ENCODE data around the gene B4GALT4.

Gene B4GALT4

GRCh38 chr3:119184111-119184510, 56.6 kb downstream of the B4GALT4 start:
- TF ChIP-seq MAX (IDR thresholded peaks at IDR 0.05) (no peak), TAF1 (IDR thresholded peaks at IDR 0.05; ENCODE audit: low read depth) (no peak), EP300 (IDR thresholded peaks at IDR 0.05; ENCODE audit: borderline replicate concordance) (no peak), ZBTB7A (IDR thresholded peaks at IDR 0.05; ENCODE audit: low read depth) (no peak), CEBPB (IDR thresholded peaks at IDR 0.05) (no peak), CREB1 (IDR thresholded peaks at IDR 0.05; ENCODE audit: low read depth) (no peak), YY1 (IDR thresholded peaks at IDR 0.05; ENCODE audit: low read depth) (no peak), USF1 (IDR thresholded peaks at IDR 0.05) (no peak), TEAD4 (IDR thresholded peaks at IDR 0.05) (no peak)
- TF ChIP-seq, protein P1, sequence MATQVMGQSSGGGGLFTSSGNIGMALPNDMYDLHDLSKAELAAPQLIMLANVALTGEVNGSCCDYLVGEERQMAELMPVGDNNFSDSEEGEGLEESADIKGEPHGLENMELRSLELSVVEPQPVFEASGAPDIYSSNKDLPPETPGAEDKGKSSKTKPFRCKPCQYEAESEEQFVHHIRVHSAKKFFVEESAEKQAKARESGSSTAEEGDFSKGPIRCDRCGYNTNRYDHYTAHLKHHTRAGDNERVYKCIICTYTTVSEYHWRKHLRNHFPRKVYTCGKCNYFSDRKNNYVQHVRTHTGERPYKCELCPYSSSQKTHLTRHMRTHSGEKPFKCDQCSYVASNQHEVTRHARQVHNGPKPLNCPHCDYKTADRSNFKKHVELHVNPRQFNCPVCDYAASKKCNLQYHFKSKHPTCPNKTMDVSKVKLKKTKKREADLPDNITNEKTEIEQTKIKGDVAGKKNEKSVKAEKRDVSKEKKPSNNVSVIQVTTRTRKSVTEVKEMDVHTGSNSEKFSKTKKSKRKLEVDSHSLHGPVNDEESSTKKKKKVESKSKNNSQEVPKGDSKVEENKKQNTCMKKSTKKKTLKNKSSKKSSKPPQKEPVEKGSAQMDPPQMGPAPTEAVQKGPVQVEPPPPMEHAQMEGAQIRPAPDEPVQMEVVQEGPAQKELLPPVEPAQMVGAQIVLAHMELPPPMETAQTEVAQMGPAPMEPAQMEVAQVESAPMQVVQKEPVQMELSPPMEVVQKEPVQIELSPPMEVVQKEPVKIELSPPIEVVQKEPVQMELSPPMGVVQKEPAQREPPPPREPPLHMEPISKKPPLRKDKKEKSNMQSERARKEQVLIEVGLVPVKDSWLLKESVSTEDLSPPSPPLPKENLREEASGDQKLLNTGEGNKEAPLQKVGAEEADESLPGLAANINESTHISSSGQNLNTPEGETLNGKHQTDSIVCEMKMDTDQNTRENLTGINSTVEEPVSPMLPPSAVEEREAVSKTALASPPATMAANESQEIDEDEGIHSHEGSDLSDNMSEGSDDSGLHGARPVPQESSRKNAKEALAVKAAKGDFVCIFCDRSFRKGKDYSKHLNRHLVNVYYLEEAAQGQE (IDR thresholded peaks at IDR 0.05; ENCODE audit: low read depth) = no peak

DNA sequence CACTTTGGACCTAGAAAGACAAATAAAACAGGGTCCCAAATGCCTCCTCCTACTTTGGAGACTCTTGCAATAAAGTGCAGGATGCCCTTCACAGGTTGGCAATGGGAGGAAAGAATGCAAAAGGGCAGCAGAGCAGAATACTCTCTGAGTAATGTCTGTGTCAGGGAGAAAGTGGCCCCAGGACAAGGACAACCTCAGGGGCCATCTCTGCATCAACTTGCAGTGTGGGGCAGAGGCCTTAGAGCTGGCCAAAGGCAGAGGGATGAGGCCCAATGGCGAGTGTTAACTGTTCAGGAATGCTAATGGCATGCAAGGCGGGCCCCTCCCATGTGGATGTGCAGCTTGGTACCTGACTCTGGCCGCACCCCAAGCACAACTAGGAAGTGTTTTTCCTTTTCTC, 58.9 kb downstream of the B4GALT4 start:
- TF ChIP-seq, protein P1 (IDR thresholded peaks at IDR 0.05; ENCODE audit: low read depth) = no peak
- TF ChIP-seq CEBPB (IDR thresholded peaks at IDR 0.05) (no peak), USF1 (IDR thresholded peaks at IDR 0.05) (no peak), YY1 (IDR thresholded peaks at IDR 0.05; ENCODE audit: low read depth) (no peak), TEAD4 (IDR thresholded peaks at IDR 0.05) (no peak), EGR1 (IDR thresholded peaks at IDR 0.05) (no peak), TAF1 (IDR thresholded peaks at IDR 0.05; ENCODE audit: low read depth) (no peak), ZBTB7A (IDR thresholded peaks at IDR 0.05; ENCODE audit: low read depth) (no peak), CREB1 (IDR thresholded peaks at IDR 0.05; ENCODE audit: low read depth) (no peak), NFIC (IDR thresholded peaks at IDR 0.05) (no peak), MAX (IDR thresholded peaks at IDR 0.05) (no peak), RAD21 (IDR thresholded peaks at IDR 0.05; ENCODE audit: low read depth) (no peak), TCF12 (IDR thresholded peaks at IDR 0.05; ENCODE audit: low read depth) (no peak), EP300 (IDR thresholded peaks at IDR 0.05; ENCODE audit: borderline replicate concordance) (no peak), FOXM1 (IDR thresholded peaks at IDR 0.05; ENCODE audit: borderline replicate concordance, low read depth) (no peak)

GRCh38 chr3:119177321-119177720, 63.4 kb downstream of the B4GALT4 start:
- TF ChIP-seq RAD21 (IDR thresholded peaks at IDR 0.05; ENCODE audit: low read depth) (no peak), YY1 (IDR thresholded peaks at IDR 0.05; ENCODE audit: low read depth) (no peak), ZBTB7A (IDR thresholded peaks at IDR 0.05; ENCODE audit: low read depth) (no peak)

GRCh38 chr3:119176778-119177177, 63.9 kb downstream of the B4GALT4 start:
- TF ChIP-seq TAF1 (IDR thresholded peaks at IDR 0.05; ENCODE audit: low read depth) = no peak
- no peak for TF ChIP-seq NFIC (IDR thresholded peaks at IDR 0.05)
- TF ChIP-seq EGR1 (IDR thresholded peaks at IDR 0.05) = no peak
- no peak for TF ChIP-seq YY1 (IDR thresholded peaks at IDR 0.05; ENCODE audit: low read depth)
- no peak for TF ChIP-seq RAD21 (IDR thresholded peaks at IDR 0.05; ENCODE audit: low read depth)
- no peak for TF ChIP-seq TEAD4 (IDR thresholded peaks at IDR 0.05)
- TF ChIP-seq TCF12 (IDR thresholded peaks at IDR 0.05; ENCODE audit: low read depth) = no peak
- no peak for TF ChIP-seq MAX (IDR thresholded peaks at IDR 0.05)
- TF ChIP-seq, protein P1 (IDR thresholded peaks at IDR 0.05; ENCODE audit: low read depth) = no peak
- TF ChIP-seq USF1 (IDR thresholded peaks at IDR 0.05) = no peak
- TF ChIP-seq FOXM1 (IDR thresholded peaks at IDR 0.05; ENCODE audit: borderline replicate concordance, low read depth) = no peak
- no peak for TF ChIP-seq ZBTB7A (IDR thresholded peaks at IDR 0.05; ENCODE audit: low read depth)
- TF ChIP-seq EP300 (IDR thresholded peaks at IDR 0.05; ENCODE audit: borderline replicate concordance) = no peak
- TF ChIP-seq CEBPB (IDR thresholded peaks at IDR 0.05) = no peak
- TF ChIP-seq CREB1 (IDR thresholded peaks at IDR 0.05; ENCODE audit: low read depth) = no peak

Measured in Ishikawa (cell line).